OCI-LY7 (cell line): ENCODE results near the gene DPM3. TPM values are rescaled to one million over a fixed set of nuclear protein-coding genes. Genes with fewer than 3 reads are reported as not detected.

ENCODE experiments used
- BruUV-seq: library from RNA; stranded (reverse); fragments of 400-500 nt; replicated peaks from 2 replicates; lab custom pipeline; 2021; lab: Mats Ljungman, UMichigan
- CTCF ChIA-PET: fragments of 300-600 bp; sonication (Branson Sonifier 250); formaldehyde crosslinking; loops from one replicate; lab custom pipeline; 2022; ENCODE audit warnings: antibody characterized with exemption; ENCODE audit not compliant: unreplicated experiment; lab: Charles Lee
- POLR2A ChIA-PET: fragments of 300-600 bp; sonication (Branson Sonifier 250); formaldehyde crosslinking; loops from one replicate; lab custom pipeline; 2022; ENCODE audit warnings: antibody characterized with exemption; lab: Charles Lee
- DNase-seq: peaks from one replicate; pipeline ENCODE4 v3.0.0-alpha.2; 2015; ENCODE audit warnings: low spot score
- H2AFZ ChIP-seq: fragments of 200-600 bp; sonication (generic), shearing (Covaris generic); 2 replicates; pipeline ENCODE4 v1.6.1; 2014; ENCODE audit warnings: mild to moderate bottlenecking, antibody characterized with exemption, low read length, moderate library complexity
- H3K27ac ChIP-seq: fragments of 200-600 bp; sonication (generic); 2 replicates; pipeline ENCODE4 v1.5.1; 2014; ENCODE audit warnings: mixed run types, low read depth, mild to moderate bottlenecking, moderate library complexity, low read length, inconsistent platforms; ENCODE audit not compliant: poor library complexity, severe bottlenecking
- H3K36me3 ChIP-seq: fragments of 200-600 bp; sonication (generic); 2 replicates; pipeline ENCODE4 v1.6.1; 2014; ENCODE audit warnings: mild to moderate bottlenecking, antibody characterized with exemption, low read length, moderate library complexity, mixed read lengths; ENCODE audit not compliant: insufficient read depth
- H3K4me1 ChIP-seq: fragments of 200-600 bp; sonication (generic); 2 replicates; pipeline ENCODE4 v1.5.1; 2014; ENCODE audit warnings: mild to moderate bottlenecking, low read length; ENCODE audit not compliant: insufficient read depth, poor library complexity, severe bottlenecking
- H3K4me2 ChIP-seq: fragments of 200-600 bp; sonication (generic); 2 replicates; pipeline ENCODE4 v1.6.1; 2014; ENCODE audit warnings: mild to moderate bottlenecking, low read length
- H3K4me3 ChIP-seq: fragments of 200-600 bp; sonication (generic); 2 replicates; pipeline ENCODE4 v1.5.1; 2014; ENCODE audit warnings: mild to moderate bottlenecking, low read depth, low read length; ENCODE audit not compliant: poor library complexity, severe bottlenecking
- H3K79me2 ChIP-seq: fragments of 200-600 bp; sonication (generic); 2 replicates; pipeline ENCODE4 v1.6.1; 2016; ENCODE audit warnings: low read depth, mild to moderate bottlenecking, low read length, moderate library complexity, mixed read lengths; ENCODE audit not compliant: insufficient read depth
- H3K9me2 ChIP-seq: fragments of 200-600 bp; sonication (generic); 2 replicates; pipeline ENCODE4 v1.6.1; 2016; ENCODE audit warnings: mild to moderate bottlenecking, low read length, mixed read lengths; ENCODE audit not compliant: insufficient read depth
- H3K9me3 ChIP-seq: fragments of 200-600 bp; sonication (generic); 2 replicates; pipeline ENCODE4 v1.6.1; 2014; ENCODE audit warnings: mild to moderate bottlenecking, mixed run types, low read length, mixed read lengths
- H4K20me1 ChIP-seq: fragments of 200-600 bp; sonication (generic); 2 replicates; pipeline ENCODE4 v1.6.1; 2014; ENCODE audit warnings: mild to moderate bottlenecking, antibody characterized with exemption, low read length, moderate library complexity, mixed read lengths; ENCODE audit not compliant: insufficient read depth
- CTCF ChIP-seq: fragments of 200-600 bp; sonication (generic); conservative IDR thresholded peaks from 2 replicates; pipeline ENCODE4 v1.5.1; 2014; ENCODE audit warnings: mild to moderate bottlenecking, antibody characterized with exemption, low read length, moderate library complexity, mixed read lengths
- EZH2phosphoT487 ChIP-seq: fragments of 200-600 bp; sonication (generic); IDR thresholded peaks from 2 replicates; pipeline ENCODE4 v1.6.1; 2018; ENCODE audit warnings: low read depth, borderline replicate concordance, mild to moderate bottlenecking, mixed run types, antibody characterized with exemption, low read length, moderate library complexity, mixed read lengths
- intact Hi-C: fragments of 100-400 bp; cut with micrococcal nuclease; formaldehyde crosslinking; loops from one replicate; pipeline ENCODE4 v1.10.0; 2022; ENCODE audit not compliant: unreplicated experiment
- total RNA-seq, 2 experiments: library from RNA; depleted of rRNA in 1 of 2; stranded (reverse); fragments of >200 nt in 1 of 2; shearing (Covaris generic) in 1 of 2; gene quantifications; 2 replicates each; pipeline ENCODE4 v1.2.3, GENCODE V29; 2014 to 2022

DPM3 gene
- total RNA-seq, 2 experiments from 2014 or later, result 32.5 to 65.9 TPM

- TF ChIP-seq CTCF (no peak), EZH2phosphoT487 (no peak)
- intact Hi-C loops, result no loop called here
- Histone ChIP-seq H3K79me2 (no peaks in the 10 kb centered on the region), H3K4me3 (no peak within 1 kb of the TSS), H3K27ac (no peak within 1 kb of the TSS), H3K9me2 (no peaks in the 10 kb centered on the region), H3K9me3 (no peaks in the 10 kb centered on the region), H3K36me3 (no peaks in the 10 kb centered on the region), H3K4me2 (no peak within 1 kb of the TSS; the same call in 1 of the 2 replicates), H4K20me1 (no peaks in the 10 kb centered on the region), H2AFZ (no peak within 1 kb of the TSS), H3K4me1 (peaks cover 4% of the 10 kb centered on the region)
- no TSS peak for BruUV-seq
- no peak for DNase-seq
- POLR2A ChIA-PET, result no interaction called here
- CTCF ChIA-PET, result no interaction called here
Observed at GRCh38 chr1:155127105-155127966, 13.0 kb downstream of the DPM3 start, which contains the start of gene EFNA1. Gene EFNA1 (plus strand): TSS chr1:155127876. CDS start chr1:155127978, 102 bp downstream.

- DNase-seq, result no peak
- no TSS peak for BruUV-seq
- Histone ChIP-seq H3K9me3 (no peaks in the 10 kb centered on the region), H4K20me1 (no peaks in the 10 kb centered on the region), H3K79me2 (no peaks in the 10 kb centered on the region), H3K36me3 (no peaks in the 10 kb centered on the region), H3K4me2 (no peak overlapping the region), H3K9me2 (no peaks in the 10 kb centered on the region), H3K4me1 (peaks cover 4% of the 10 kb centered on the region), H2AFZ (no peak overlapping the region), H3K4me3 (no peak overlapping the region), H3K27ac (no peak overlapping the region)
- intact Hi-C loops, result no loop called here
- ChIA-PET CTCF (no interaction called here), POLR2A (no interaction called here)
- TF ChIP-seq CTCF (no peak), EZH2phosphoT487 (no peak)
Observed at GRCh38 chr1:155126556-155127104, 13.7 kb downstream of the DPM3 start.
